Renal cortical epithelial cell (primary cell): ENCODE data around the gene AFF1. TPM values are rescaled to one million over a fixed set of nuclear protein-coding genes. Genes with fewer than 3 reads are reported as not detected.

Experiments used
- DNase-seq: peaks from one replicate; pipeline ENCODE4 v3.0.0-alpha.2; 2011; ENCODE audit warnings: low read depth
- total RNA-seq: library from RNA; depleted of rRNA; stranded (reverse); fragments of >200 nt; gene quantifications from 2 replicates; pipeline ENCODE4 v1.2.3, GENCODE V29; 2014

Gene AFF1
- total RNA-seq, 1 donor from 2014 or later, result 134 TPM

DNA sequence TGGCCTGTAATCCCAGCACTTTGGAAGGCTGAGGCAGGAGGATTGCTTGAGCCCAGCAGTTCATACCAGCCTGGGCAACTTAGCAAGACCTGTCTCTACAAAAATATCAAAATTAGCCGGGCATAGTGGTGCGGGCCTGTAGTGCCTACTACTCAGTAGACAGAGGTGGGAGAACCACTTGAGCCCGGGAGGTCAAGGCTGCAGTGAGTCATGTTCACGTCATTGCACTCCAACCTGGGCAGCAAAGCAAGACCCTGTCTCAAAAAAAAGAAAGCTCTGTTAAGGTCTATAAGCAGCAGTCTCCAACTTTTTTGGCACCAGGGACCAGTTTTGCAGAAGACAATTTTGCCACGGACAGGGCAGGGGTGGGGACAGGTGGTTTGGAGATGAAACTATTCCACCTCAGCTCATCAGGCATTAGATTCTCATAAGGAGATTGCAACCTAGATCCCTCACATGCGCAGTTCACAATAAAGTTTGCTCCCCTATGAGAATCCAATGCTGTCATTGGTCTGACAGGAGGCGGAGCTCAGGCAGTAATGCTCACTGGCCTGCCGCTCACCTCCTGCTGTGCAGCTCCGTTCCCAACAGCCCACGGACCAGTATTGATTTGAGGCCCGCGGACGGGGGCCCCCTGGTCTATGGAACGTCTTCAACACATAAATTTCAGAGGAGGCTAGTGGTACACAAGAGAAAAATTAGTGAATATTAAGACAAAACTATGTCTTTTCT, 217.7 kb downstream of the AFF1 start:
- DNase-seq, result peak; percentile 14

DNA sequence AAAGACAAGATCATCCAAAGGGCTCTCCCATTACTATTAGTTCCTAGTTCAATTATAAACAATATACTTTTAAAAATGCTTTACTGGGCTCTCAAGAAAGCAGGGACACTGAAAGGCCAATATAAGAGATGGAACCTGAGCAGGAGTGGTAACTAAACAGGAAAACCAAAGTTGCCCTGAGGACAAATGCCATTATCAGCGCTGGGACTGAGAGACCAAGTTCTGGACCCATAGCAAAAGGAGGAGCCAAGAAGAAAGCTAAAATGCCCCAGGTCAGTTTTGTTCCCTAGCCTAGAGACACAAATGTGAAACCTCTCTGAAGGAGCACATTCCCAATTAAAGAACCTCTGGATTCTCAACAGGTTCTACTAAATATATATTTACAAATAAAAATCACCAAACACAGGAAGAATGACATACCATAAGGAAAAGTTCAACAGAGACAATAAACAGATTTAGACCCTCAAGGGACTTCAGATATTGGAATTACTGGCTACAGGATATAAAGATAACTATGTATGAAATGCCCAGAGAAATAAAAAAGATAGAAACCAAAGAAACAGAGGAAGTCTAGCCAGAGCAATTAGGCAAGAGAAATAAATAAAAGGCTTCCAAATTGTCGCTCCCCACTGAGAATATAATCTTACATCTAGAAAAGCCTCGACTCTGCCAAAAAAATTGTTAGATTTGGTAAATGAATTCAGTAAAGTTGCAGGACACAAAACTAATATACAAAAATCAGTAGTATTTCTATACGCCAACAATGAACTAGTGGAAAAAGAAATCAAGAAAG, 218.5 kb downstream of the AFF1 start:
- DNase-seq, result no peak

DNA sequence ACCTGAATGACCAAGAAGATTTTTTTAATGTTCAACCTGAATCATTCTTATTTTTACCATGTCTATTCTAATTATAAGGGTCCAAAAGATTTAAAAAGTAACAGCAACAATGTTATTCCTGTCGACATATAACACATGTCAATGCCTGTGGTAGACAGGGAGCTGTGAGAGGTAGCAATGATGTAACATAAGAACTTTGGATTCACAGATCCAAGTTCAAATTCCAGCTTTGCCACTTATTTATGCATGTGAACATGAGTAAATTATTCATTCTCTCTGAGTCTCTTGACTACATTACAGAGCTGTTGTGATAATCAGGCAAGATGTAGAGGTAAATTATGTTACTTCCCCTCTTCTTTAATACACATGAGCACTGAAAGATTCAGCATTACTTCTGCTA, 231.1 kb downstream of the AFF1 start:
- DNase-seq, result peak; percentile 30

DNA sequence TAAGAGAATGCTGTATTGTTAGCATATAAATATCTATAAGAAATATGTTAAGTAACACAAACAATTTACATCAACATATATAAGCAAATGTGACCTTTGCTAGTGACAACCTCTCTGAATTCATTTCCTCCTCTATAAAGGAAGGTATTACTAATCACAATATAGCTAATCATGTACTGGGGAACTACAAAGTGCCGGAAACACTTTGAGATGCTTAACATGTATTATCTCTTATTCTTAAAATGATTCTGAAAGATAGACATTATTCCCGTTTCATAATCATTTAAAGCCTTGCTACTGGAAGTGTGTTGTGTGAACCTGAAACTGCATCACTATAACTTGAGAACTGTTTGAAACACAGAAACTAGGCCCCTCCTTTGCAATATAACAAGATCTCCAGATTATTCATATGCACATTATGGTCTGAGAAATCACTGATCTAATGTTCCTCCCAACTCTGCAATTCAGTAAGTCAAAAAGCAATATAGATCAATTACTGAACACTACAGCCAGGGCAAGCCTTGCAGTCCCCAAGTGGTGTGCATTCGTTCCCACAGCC, 231.6 kb downstream of the AFF1 start:
- no peak for DNase-seq

DNA sequence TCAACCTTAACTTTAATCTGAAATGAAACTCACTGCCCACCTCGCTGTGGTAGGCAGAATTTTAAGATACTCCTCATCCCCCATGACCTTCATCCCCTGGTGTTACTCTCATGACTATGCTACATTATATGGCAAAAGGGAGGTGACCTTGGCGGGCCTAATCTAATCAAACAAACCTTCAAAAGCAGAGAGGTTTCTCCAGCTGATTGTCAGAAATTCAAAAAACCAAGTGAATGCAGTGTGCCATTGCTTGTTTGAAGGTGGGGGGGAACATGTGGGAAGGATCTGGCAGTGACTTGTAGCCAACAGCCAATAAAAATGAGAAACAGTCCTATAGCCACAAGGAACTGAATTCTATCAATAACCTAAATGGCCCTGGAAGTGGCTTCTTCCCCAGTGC, 237.1 kb downstream of the AFF1 start:
- DNase-seq, result no peak

DNA sequence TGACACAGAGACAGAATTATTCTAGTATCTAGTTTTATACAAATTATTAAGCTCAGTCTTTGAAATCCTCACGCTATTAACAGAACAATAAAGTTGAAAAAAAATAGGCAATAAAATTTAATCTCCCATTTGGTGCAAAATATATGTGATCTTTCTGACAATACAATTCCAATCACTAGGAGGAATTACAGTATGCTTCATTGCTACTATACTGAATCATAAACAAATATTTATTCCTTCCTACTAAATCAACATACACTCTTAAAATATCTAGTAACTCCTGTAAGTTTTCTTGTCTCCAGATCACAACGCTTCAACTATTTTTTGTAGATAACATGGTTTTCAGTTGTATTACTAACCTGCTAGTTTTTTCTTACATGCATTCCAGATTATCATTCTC, 239.9 kb downstream of the AFF1 start:
- DNase-seq, result no peak

DNA sequence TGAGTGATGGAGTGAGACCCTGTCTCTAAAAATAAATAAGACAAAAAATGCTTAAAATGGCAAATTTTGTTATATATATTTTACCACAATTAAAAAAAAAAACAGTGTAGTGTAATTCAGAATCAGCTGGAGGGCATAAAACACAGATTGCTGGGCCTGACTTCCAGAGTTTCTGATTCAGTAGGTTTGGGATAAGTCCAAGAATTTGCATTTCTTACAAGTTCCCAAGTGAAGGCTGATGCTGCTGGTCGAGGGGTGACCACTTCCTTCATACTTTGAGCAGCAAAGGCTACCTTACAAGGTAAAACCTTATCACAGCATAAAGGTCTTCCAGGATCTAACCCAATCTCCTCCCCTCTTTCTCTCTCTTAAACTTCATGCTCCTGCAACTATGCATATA, 244.9 kb downstream of the AFF1 start:
- peak; percentile 39 for DNase-seq

DNA sequence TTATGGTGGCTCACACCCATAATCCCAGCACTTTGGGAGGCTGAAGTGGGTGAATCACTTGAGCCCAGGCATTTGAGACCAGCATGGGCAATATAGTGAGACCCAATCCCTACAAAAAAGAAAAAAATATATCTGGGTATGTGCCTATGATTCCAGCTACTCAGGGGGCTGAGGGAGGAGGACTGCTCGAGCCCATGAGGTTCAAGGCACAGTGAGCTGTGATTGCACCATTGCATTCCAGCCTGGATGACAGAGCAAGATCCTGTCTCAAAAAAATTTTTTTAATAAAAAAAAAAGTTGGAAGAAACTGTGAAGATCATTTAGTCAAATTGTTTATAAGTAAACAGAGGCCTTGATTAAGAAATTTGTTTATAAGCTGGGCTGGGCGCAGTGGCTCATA, 246.0 kb downstream of the AFF1 start:
- no peak for DNase-seq

DNA sequence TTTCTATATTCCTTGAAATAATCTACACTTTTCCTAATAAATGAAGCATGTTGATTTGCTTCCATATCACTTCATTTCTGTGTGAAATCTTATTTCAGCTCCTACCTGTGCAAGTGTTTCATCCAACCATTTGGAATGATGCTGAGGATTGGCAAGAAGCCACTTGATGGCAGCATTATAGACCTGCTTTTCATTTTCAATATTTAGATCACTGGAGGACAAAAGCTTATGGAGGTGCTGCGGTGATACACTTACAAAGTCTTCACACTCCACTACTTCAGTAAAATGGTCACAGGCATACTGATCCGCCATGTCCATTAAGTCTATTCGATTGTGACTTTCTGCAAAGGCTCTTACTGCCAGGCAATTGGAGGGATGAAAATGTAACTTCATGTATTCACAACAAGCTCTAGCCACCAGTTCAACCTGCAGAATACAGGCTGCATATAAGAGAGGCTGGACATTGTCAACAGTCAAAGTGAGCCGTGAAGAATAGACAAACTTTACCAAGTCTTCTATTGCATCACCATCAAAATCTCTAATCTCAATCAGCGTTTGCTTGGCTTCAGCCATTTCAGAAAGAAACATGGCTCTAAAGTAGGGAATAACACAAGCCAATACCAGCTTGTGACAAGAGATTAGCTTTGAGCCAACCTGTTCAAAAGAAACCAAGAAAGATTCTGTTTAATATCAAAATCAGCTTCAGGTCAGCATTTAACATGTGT, 250.5 kb downstream of the AFF1 start:
- DNase-seq, result no peak

DNA sequence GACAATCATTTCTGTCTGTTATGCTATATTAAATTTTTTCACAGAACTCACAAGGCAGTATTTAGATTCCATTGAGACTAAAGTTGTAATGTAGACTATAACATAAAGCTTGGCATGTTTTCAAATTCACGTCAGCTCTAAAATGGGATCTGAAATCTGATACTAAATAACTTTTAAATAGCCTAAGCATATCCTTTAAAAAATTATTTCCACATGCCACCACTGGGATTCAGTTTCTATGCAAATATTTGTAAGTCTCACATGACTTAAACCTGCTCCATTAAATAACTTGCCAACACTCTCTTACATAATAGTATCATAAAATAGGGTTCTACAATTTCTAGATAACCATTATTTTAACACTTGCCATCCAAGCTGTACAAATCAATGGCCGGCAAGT, 253.2 kb downstream of the AFF1 start:
- DNase-seq, result no peak

DNA sequence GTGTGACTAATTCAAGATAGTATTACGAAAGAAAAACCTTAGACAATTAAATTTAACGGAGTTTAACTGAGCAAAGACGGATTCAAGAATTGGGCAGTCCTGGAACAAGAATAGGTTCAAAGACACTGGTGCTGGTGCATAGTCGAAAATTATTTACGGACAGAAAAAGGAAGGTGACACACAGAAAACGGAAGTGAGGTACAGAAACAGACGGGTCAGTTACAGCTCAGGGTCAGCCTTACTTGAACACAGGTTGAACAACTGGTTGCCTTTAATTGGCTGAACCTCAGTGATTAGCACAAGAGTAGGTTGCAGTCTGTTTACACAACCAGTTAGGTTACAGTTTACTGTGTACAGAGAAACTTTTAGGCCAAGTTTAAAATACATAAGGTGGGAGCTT, 254.1 kb downstream of the AFF1 start:
- peak; percentile 39 for DNase-seq

Other genes with a start within 250 kb of the AFF1 start
- 0.10 TPM in 1 of 2 replicates, not detected in the other for gene SLC10A6, start 85.6 kb upstream of the AFF1 start, total RNA-seq
- 2.1 and 2.4 TPM in 2 replicates for gene C4orf36, start 42.6 kb upstream of the AFF1 start, total RNA-seq